Measurements from ENCODE around the gene AK5.
A peak's percentile ranks its signal among the peaks of the same experiment; 100 is the strongest.
"Not testable (repeated sequence)": the region's sequence is repeated elsewhere in the genome, so short reads cannot be mapped to it uniquely, and the experiment has no call there.

Gene AK5

DNA sequence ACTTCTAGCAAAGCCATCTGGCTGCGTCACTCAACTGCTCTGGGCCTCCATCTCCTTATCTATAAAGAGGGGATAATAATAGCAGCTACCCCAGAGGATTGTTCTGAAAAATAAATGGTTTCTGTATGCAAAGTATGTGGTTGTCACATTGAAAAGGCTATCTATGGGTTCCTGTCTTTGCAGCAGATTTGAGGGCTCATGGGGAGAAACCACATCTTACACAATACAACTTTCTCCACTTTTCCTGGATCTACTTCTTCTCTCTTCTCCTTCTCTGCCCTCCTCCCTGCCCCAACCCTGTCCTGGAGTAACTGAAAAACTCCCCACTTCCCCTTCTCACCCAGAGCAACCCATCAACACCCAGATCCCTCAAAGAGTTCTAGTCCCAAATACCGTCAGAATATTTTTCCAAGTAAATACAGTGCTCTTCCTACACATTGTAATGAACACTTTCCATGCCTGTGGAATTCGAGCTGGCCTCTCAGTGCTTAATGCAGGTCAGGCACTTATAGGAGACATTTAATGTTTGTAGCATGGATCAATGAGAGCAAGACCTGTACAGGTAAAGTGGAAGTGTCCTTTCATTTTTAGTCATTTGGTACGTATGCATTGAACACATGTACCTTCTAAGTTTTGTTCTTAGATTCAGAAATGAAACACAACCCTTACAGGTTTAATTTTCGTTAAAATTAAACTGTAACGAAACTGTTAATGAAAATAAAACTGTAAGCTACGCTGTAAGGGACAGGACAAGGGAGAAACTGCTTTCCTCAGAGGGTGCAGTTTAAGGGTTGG is 131.9 kb downstream of the AK5 start:
- DNase-seq = no peak

DNA sequence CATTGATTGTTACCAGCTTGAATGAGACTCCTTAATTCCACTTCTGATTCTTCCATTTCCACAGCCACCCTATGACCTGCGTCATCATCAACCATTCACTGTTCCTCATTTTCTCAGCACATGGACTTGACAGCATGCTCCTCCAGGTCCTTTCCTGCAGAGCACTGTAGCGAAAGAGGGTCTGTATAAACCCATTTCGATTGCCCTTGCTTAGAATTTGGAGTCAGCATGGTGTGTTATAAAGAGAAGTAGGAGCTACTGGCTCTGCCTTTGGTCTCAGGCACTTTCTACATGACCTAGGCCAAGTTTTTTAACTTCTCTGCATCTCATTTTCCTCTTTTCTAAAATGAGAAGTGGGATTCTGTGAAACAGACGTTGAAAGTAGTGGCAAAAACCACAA is 133.8 kb downstream of the AK5 start:
- no peak for DNase-seq
- no peaks in the 10 kb centered on the region for H3K36me3 ChIP-seq
- no peaks in the 10 kb centered on the region for H3K9me3 ChIP-seq
- no peak overlapping the region for H3K4me3 ChIP-seq (ENCODE audit: low read depth, low read length)
- no peaks in the 10 kb centered on the region for H3K27me3 ChIP-seq
- TF ChIP-seq CTCF (IDR thresholded peaks at IDR 0.05; ENCODE audit: low read depth, low read length) = no peak
- no peaks in the 10 kb centered on the region for H3K4me1 ChIP-seq

More for the DNA sequence above, 131.9 kb downstream of the AK5 start:
- Histone ChIP-seq H3K27me3 (no peaks in the 10 kb centered on the region), H3K36me3 (no peaks in the 10 kb centered on the region), H3K4me3 (ENCODE audit: low read depth, low read length) (no peak overlapping the region), H3K4me1 (no peaks in the 10 kb centered on the region), H3K9me3 (no peaks in the 10 kb centered on the region)
- TF ChIP-seq CTCF (IDR thresholded peaks at IDR 0.05; ENCODE audit: low read depth, low read length) = no peak

DNA sequence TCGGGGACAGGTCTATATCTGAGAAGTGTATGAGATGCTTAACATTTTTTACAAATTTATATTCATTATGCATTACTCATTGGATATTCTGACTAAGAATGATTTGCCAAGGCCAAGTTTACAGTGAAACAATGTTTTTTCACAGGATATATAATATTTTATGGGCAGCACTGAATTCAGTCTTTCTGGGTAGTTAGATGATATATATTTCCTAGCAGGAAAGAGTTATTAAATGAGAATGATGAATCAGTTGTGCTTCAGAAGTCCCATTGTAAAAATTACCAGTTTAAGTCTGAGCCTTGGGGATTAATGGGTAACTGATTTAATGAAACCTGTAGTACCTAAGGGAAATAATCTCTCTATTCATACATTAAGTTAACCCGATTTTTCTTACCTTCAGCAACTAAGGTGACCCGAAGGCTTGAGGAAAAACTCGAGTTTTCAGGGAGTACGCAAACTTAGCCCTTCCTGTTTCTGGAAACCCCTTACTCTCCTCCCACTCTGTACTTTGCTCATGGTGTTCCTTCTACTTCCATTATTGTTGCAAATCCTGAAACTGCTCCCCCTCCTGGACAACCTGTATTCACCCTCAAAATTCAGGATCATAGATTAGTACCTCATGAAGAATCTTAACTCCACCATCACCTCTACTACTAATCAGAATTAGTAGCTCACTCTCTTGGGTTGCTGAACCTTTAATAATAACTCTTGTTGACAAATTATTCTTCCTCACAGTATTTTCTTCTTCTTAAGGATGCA is 135.1 kb downstream of the AK5 start:
- Histone ChIP-seq H3K9me3 (no peaks in the 10 kb centered on the region), H3K4me1 (no peaks in the 10 kb centered on the region), H3K27me3 (no peaks in the 10 kb centered on the region), H3K4me3 (ENCODE audit: low read depth, low read length) (no peak overlapping the region), H3K36me3 (no peaks in the 10 kb centered on the region)
- DNase-seq = peak; percentile 21
- peak; percentile 57 for TF ChIP-seq CTCF (IDR thresholded peaks at IDR 0.05; ENCODE audit: low read depth, low read length)

GRCh38 chr1:77418055-77418454 is 136.2 kb downstream of the AK5 start:
- not testable (repeated sequence) for H3K4me3 ChIP-seq (ENCODE audit: low read depth, low read length); H3K4me1 ChIP-seq; H3K9me3 ChIP-seq; DNase-seq; H3K27me3 ChIP-seq; H3K36me3 ChIP-seq

- no peaks in the 10 kb centered on the region for H3K27me3 ChIP-seq
- DNase-seq = no peak
Measured at GRCh38 chr1:77421504-77422233, 139.8 kb downstream of the AK5 start.

More at GRCh38 chr1:77421504-77422233, 139.8 kb downstream of the AK5 start:
- Histone ChIP-seq H3K36me3 (no peaks in the 10 kb centered on the region), H3K4me3 (ENCODE audit: low read depth, low read length) (no peak overlapping the region), H3K9me3 (no peaks in the 10 kb centered on the region), H3K4me1 (no peaks in the 10 kb centered on the region)
- no peak for TF ChIP-seq CTCF (IDR thresholded peaks at IDR 0.05; ENCODE audit: low read depth, low read length)
